Measurements from ENCODE around the gene UNC5CL.

GRCh38 chr6:41071501-41071922, 32.5 kb upstream of the UNC5CL start:
- peak in 1 of 4 donors; percentile 54 for TF ChIP-seq POLR2A (IDR thresholded peaks at IDR 0.05)
- TF ChIP-seq, protein P1, sequence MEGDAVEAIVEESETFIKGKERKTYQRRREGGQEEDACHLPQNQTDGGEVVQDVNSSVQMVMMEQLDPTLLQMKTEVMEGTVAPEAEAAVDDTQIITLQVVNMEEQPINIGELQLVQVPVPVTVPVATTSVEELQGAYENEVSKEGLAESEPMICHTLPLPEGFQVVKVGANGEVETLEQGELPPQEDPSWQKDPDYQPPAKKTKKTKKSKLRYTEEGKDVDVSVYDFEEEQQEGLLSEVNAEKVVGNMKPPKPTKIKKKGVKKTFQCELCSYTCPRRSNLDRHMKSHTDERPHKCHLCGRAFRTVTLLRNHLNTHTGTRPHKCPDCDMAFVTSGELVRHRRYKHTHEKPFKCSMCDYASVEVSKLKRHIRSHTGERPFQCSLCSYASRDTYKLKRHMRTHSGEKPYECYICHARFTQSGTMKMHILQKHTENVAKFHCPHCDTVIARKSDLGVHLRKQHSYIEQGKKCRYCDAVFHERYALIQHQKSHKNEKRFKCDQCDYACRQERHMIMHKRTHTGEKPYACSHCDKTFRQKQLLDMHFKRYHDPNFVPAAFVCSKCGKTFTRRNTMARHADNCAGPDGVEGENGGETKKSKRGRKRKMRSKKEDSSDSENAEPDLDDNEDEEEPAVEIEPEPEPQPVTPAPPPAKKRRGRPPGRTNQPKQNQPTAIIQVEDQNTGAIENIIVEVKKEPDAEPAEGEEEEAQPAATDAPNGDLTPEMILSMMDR (IDR thresholded peaks at IDR 0.05), result no peak

Data from upper lobe of left lung (tissue), 4 donors.